NCI-H2081 (cell line): Measurements from ENCODE around the gene KRTAP10-12.

Source experiments
- DNase-seq, 2 experiments: peaks; one replicate each; lab custom pipeline; 2025; lab: John Stamatoyannopoulos, UW

KRTAP10-12 gene

DNA sequence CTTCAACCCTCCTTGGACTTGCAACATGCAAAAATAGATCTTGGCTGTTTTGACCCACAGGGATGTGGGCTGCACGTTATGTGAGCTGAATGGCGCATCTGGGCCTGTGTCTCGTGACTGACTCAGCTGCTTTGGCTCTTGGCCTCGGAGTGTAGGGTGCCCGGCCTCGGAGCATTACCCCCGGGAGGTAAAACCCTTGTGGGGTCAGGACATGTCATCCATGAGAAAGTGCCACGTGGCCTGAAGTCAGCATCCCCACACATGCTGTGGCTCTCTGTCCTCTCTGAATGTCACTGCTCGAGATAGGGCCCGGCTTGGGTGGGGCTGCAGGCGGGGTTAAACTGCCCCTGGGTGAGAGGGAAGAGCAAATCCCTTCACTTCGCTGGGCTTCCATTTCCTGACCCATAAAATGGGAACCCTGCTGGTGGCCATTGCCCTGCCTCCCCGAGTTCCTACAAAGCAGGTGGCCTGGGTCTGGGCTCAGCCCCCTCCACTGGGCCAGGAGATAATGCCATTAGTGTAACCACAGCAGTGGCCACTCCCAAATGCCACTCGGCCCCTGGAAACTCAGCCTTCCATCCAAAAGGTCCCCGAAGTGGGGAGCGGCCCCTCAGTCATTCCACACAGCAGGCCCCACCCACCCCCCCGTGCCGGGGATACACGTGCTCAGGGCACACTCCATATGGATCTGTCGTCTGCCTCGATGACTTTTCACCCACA lies 37.2 kb downstream of the KRTAP10-12 start:
- DNase-seq: no peak

DNA sequence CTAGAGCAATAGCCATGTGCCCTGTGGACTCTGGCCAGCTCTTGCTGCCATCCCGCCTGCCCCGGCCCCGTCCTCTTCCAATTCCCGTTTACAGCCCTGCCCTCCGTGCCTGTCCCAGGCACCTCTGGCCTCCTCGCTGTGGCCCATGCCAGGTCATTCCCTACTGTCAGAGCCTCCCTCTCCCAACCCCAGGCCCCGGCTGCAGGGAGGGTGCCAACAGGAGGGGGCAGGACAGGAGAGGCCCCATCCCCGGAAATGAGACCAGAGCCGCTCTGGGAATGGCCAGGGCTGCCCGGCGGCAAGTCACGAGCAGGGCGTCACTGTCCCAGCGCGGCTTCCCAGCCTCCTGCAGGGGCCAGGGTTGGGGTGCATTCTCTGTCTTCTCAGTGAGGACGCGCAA lies 37.9 kb downstream of the KRTAP10-12 start:
- no peak for DNase-seq

DNA sequence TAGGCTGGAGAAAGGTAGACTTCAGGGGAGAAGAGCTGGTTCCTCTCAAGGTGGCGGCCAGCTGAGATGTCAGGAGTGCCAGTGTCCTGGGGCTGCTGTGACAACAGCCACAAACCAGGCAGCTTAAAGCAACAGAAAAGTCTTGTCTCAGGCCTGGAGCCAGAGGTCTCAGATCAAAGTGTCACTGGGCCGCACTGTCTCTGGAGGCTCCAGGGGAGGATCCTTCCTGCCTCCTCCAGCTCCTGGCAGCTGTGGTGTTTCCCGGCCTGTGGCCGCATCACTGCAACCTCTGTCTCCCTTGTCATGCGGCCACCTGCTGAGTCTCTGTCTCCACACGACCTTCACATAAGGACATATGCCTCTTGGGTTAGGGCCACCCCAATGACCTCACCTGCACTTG lies 38.8 kb downstream of the KRTAP10-12 start:
- no peak for DNase-seq

DNA sequence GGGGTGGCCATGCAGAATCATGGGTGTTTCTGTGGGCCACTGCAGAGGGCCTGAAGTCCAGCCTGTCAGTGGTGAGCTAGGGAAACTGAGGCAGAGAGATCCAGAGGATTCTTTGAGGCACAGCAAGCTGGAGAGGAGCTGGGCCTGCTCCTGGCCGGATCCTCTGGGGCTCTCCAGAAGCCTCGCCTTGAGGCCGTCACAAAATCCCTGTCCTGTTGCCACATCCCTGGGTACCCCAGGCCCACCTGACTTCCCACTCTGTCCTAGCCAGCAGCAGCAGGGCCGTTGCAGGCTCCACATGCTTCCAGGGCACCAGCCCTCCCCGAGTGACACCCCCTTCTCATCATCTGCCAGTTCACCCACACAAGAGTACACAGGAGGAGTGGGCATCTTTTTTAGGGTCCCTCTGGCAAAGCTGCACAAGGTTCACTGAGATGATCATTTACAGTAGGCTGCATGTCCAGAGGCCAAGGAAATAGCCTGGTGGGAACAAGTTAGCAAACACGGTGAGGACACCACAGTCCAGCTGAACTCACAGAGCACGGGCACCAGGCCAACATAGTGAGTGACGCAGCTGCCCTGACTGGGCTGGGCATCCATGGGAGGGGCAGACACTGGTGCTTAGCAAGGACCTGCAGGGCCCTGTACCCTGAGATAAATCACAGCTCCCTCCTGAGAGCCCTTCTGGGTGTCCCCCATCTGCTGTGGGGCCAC lies 39.5 kb downstream of the KRTAP10-12 start:
- DNase-seq: peak; percentile 6 to 30

DNA sequence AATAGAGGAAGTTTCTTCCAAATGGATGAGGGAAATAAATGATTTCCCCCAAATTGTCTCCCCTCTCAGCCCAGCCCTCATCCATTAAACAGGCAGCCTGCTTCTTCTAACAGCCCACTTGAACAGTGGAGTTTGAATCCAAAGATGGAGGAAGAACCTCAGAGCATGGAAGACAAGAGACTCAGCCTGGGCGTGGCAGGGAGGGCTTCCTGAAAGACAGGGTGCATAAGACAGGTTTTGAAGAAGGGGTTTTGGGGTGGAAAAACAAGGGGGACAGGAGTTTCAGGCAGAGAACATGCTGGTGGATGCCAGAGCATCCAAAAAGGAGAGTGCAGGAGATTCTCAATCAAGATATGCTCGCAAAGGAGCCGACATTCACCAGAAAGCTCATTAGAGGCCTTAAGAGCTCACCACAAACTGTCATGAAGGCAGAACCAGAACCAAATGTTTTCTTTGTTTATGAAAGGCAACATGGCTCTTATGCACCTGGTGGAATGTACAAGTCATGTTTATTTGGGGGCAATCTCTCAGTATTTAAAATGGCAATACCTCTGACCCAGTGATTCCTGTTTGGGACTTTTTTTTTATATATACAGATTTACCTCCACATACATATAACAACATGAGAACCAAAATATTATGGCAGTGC lies 40.9 kb downstream of the KRTAP10-12 start:
- peak in 1 of 2 experiments; percentile 13 for DNase-seq

DNA sequence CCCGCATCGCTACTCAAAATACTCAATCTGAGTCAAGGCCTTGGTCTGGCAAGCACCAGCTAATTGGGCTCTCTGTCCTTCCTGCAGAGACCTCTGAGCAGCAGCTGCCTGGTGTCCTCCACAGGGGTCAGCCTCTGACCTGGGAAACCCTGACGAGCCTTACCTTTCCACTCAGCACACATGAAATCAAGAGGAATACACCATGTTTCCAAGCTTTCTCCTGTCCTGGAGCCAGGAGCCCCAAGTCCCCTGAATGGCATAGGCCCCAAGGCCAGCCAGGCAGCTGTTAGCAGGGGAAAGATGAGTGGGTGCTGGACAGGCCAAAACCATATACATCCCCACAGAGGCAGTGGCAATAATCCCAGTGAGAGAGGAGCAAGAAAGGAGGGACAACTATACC lies 41.6 kb downstream of the KRTAP10-12 start:
- no peak for DNase-seq

DNA sequence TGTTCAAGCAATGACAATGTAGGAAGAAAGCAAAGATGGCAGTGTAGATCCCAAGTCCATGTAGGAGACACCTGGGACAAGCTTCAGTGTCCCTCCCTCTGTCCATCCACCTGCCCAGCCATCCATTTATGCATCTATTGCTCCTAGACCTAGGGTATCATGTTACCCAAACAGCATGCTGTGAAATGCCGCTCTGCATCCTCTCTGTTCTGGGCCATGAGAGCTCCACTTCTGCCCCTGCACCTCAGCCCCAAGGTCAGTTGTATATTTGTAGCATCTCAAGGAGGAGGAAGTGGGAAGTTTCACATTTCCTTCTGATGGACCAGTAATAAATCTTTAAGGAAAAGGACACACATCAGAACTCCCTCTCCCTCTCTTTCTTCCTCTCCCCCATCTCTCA lies 42.3 kb downstream of the KRTAP10-12 start:
- DNase-seq: no peak

DNA sequence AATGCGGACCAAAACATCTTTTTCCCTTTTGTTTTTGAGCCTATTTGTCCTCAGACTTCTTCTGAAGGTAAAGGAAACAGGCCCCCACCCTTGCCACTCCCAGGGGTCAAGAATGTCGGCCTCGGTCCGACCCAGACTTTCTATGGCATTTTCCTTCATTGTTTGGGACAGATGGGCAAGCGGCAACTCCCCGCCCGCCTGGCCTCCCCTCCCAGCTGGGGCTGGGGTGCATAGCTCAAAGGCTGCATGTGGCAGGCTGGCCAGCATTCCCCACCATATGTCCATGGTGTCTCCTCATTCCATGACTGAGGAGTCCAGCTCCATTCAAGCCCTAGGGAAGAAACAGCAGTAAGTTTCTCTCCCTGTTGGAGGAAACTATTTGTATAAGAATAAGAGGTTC lies 43.8 kb downstream of the KRTAP10-12 start:
- DNase-seq: no peak

DNA sequence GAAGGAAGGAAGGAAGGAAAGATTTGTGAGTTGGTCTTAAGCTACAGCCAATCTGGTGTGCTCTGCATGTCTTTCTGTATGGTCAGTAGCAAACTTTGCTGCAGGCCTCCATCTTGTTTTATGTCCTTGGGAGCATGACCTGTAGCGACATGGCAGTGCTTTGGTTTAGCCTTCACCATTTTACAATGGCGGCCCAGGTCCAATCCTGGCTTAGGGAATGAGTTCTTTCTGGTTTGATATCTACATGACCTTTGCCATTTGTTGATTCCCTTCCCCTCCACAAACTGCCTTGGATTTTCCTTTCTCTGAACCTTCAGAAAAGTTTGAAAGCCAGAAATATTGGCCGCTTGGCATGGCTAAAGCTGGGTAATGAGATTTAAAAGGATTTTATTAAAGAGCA lies 44.9 kb downstream of the KRTAP10-12 start:
- no peak for DNase-seq

DNA sequence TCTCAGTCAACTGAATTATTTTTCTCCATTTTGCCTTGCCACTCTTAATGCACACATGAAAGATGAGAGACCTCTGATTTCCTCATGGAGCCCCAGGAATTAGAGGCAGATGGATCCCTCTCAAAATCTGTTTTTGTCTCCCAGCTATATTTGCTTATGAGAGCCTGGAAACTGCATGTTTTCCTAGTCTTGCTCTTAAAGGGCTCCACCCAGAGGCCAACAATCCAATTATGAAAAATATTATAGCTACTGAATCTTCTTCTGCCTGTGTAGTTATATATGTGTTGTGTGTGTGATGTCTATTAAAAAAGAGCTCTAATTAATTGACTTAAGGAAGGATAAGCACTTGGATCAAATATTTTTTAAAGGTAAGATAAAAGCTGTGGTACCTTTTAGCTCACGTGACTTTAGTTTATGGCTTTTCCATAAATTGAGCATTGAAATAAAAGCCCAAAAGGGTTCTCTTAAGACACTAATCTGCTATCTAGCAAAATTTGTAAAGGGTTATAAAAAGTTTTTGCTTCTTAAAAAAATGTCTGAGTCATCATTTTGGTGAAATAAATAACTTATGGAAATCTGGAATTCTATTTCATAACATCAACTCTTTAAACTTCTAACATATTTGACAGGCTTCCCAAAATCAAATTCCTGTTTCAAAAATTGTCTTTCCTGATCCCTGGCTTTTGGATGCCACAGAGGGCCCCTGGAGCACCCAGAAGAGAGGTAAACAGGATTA lies 45.6 kb downstream of the KRTAP10-12 start:
- peak in 1 of 2 experiments; percentile 65 for DNase-seq
